Sigmoid colon (tissue), 3 donors: ENCODE results near the gene PTPN14.

Source experiments
- POLR2A ChIP-seq, 2 donors: fragments of 450-650 bp; IDR thresholded peaks; one replicate each; pipeline ENCODE4 v1.6.1; 2016; ENCODE audit warnings: antibody characterized with exemption in 2 of 2, mild to moderate bottlenecking in 2 of 2, moderate library complexity in 2 of 2
- TF ChIP-seq, protein P1 (sequence below), 4 experiments: fragments of 450-650 bp in 3 of 4; fragments of 200-600 bp in 1 of 4; IDR thresholded peaks; one replicate each; pipeline ENCODE4 v1.5.1; 2016 to 2019; ENCODE audit warnings: antibody characterized with exemption in 4 of 4, mild to moderate bottlenecking in 3 of 4, moderate library complexity in 2 of 4

DNA sequence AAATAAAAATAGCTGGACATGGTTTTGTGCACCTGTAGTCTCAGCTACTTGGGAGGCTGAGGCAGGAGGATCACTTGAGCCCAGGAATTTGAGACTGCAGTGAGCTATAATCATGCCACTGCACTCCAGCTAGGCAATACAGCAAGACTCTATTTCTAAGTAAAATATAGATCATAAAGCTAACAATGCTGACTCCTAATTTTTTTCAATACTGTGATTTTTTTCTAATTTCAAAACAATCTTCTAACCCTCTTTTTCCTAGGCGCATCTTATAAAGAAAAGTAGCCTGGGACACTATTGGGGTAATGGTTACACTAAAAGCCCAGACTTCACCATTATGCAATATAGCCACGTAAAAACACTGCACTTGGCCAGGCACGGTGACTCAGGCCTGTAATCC, 81.3 kb downstream of the PTPN14 start:
- TF ChIP-seq, protein P1, sequence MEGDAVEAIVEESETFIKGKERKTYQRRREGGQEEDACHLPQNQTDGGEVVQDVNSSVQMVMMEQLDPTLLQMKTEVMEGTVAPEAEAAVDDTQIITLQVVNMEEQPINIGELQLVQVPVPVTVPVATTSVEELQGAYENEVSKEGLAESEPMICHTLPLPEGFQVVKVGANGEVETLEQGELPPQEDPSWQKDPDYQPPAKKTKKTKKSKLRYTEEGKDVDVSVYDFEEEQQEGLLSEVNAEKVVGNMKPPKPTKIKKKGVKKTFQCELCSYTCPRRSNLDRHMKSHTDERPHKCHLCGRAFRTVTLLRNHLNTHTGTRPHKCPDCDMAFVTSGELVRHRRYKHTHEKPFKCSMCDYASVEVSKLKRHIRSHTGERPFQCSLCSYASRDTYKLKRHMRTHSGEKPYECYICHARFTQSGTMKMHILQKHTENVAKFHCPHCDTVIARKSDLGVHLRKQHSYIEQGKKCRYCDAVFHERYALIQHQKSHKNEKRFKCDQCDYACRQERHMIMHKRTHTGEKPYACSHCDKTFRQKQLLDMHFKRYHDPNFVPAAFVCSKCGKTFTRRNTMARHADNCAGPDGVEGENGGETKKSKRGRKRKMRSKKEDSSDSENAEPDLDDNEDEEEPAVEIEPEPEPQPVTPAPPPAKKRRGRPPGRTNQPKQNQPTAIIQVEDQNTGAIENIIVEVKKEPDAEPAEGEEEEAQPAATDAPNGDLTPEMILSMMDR (IDR thresholded peaks at IDR 0.05) = no peak
- no peak for TF ChIP-seq POLR2A (IDR thresholded peaks at IDR 0.05)
